GM12878 (cell line): ENCODE data around the gene PLD5. TPM values are rescaled to one million over a fixed set of nuclear protein-coding genes. Genes with fewer than 3 reads are reported as not detected.
"Not testable (repeated sequence)": the region's sequence is repeated elsewhere in the genome, so short reads cannot be mapped to it uniquely, and the experiment has no call there.

ENCODE experiments used
- ATAC-seq: fragments of 200-7000 bp; cut with Tn5 transposase; 3 replicates; pipeline ENCODE4 v1.9.1; 2020; ENCODE audit warnings: mild to moderate bottlenecking, moderate library complexity
- BruUV-seq: library from RNA; stranded (reverse); fragments of 400-500 nt; replicated peaks from 2 replicates; lab custom pipeline; 2021; lab: Mats Ljungman, UMichigan
- CTCF ChIA-PET: fragments of 300-600 bp; sonication (Branson Sonifier 250); formaldehyde crosslinking; extraction: SDS; loops from one replicate; lab custom pipeline; 2021; ENCODE audit warnings: inconsistent platforms; lab: Yijun Ruan, JAX
- POLR2A ChIA-PET: fragments of 350-600 bp; formaldehyde crosslinking; extraction: SDS; loops from one replicate; lab custom pipeline; 2021; ENCODE audit warnings: inconsistent platforms; lab: Charles Lee
- RAD21 ChIA-PET: fragments of 300-600 bp; sonication (Branson Sonifier 250); formaldehyde crosslinking; loops from one replicate; lab custom pipeline; 2023; ENCODE audit warnings: antibody characterized with exemption; ENCODE audit not compliant: unreplicated experiment; lab: Charles Lee
- SMC1A ChIA-PET: fragments of 300-600 bp; sonication (Branson Sonifier 250); formaldehyde crosslinking; loops from one replicate; lab custom pipeline; 2023; ENCODE audit not compliant: unreplicated experiment, uncharacterized antibody; lab: Charles Lee
- DNase-seq: peaks from one replicate; pipeline ENCODE4 v3.0.0-alpha.2; 2011; ENCODE audit warnings: low read depth, low spot score
- FAIRE-seq: peaks from 3 replicates; lab custom pipeline; 2011; peaks lifted over from hg19 to GRCh38; lab: Jason Lieb, UNC
- H2AFZ ChIP-seq: 2 replicates; pipeline ENCODE4 v1.6.0; 2011; ENCODE audit warnings: low read depth, low read length, control low read depth; ENCODE audit not compliant: control insufficient read depth
- H3K27ac ChIP-seq: 2 replicates; pipeline ENCODE4 v1.5.1; 2011; ENCODE audit warnings: control low read depth; ENCODE audit not compliant: control insufficient read depth, insufficient read depth
- H3K27me3 ChIP-seq, 2 experiments: replicated peaks in 1 of 2; 2 replicates each; pipeline versions ENCODE4 v1.6.0 to v1.6.1; 2011; ENCODE audit warnings: low read length in 1 of 2; ENCODE audit not compliant: control insufficient read depth in 2 of 2, insufficient read depth in 2 of 2
- H3K36me3 ChIP-seq, 2 experiments: 2 replicates each; pipeline ENCODE4 v1.5.1; 2011; ENCODE audit warnings: low read length in 1 of 2; ENCODE audit not compliant: control insufficient read depth in 2 of 2, insufficient read depth in 2 of 2
- H3K4me1 ChIP-seq: 2 replicates; pipeline ENCODE4 v1.6.1; 2011; ENCODE audit warnings: mild to moderate bottlenecking, low read length, moderate library complexity, mixed read lengths; ENCODE audit not compliant: control insufficient read depth, insufficient read depth
- H3K4me2 ChIP-seq: 2 replicates; pipeline ENCODE4 v1.6.0; 2011; ENCODE audit warnings: control low read depth; ENCODE audit not compliant: control insufficient read depth, insufficient read depth
- H3K4me3 ChIP-seq: fragments of 200-600 bp; sonication (generic); 2 replicates; pipeline ENCODE4 v1.5.1; 2016
- H3K79me2 ChIP-seq: 2 replicates; pipeline ENCODE4 v1.6.0; 2011; ENCODE audit warnings: low read length; ENCODE audit not compliant: control insufficient read depth, insufficient read depth
- H3K9ac ChIP-seq: 2 replicates; pipeline ENCODE4 v1.8.0; 2011; ENCODE audit warnings: low read length, control low read depth, mixed read lengths; ENCODE audit not compliant: control insufficient read depth, insufficient read depth
- H3K9me3 ChIP-seq: replicated peaks from 3 replicates; pipeline ENCODE4 v1.5.1; 2011; ENCODE audit warnings: mild to moderate bottlenecking, low read length; ENCODE audit not compliant: control insufficient read depth, insufficient read depth
- H4K20me1 ChIP-seq: 2 replicates; pipeline ENCODE4 v1.6.0; 2011; ENCODE audit not compliant: control insufficient read depth, insufficient read depth
- WGBS: methylation state at CpG from one replicate; pipeline ENCODE4 v1.1.6; 2016; ENCODE audit warnings: low lambda C conversion rate; ENCODE audit not compliant: insufficient replicate concordance, insufficient coverage; ENCODE audit errors: missing lambda C conversion rate; 5-methylcytosine and 5-hydroxymethylcytosine counted together
- in situ Hi-C: fragments of 300-500 bp; cut with MboI; formaldehyde crosslinking; loops from 9 replicates; pipeline ENCODE4 v1.14.3; 2018; ENCODE audit warnings: mixed read lengths
- intact Hi-C: fragments of 100-400 bp; cut with micrococcal nuclease; formaldehyde crosslinking; loops from one replicate; pipeline ENCODE4 v1.14.2; 2022; ENCODE audit not compliant: unreplicated experiment
- polyA plus RNA-seq, 11 experiments: library from polyadenylated mRNA; depleted of rRNA in 4 of 11; unstranded in 6 of 11; stranded (reverse) in 5 of 11; fragments of >200 nt; fragmentation: Nextera tagmentation in 4 of 11; fragmentation: Illumina TruSeq in 1 of 11; extraction: Ambion mirVana in 4 of 11; extraction: Trizol in 1 of 11; gene quantifications; 1 replicate in 1 of 11; 2 replicates in 10 of 11; pipeline versions ENCODE4 v1.2.1 to v1.2.3, GENCODE V29; 2011 to 2016; ENCODE audit warnings: inconsistent platforms in 2 of 11, missing spikeins in 2 of 11, low read depth in 1 of 11
- total RNA-seq, 4 experiments: library from RNA; depleted of rRNA in 3 of 4; stranded (reverse); fragments of >200 nt in 3 of 4; fragmentation: Illumina TruSeq in 1 of 4; extraction: Trizol in 1 of 4; gene quantifications; 2 replicates each; pipeline versions ENCODE4 v1.2.1 to v1.2.3, GENCODE V29; 2013 to 2021

The PLD5 gene
- total and polyA plus RNA-seq, 10 of the 15 experiments (the other 5 are each of a cell fraction or from before 2014, with no cell fraction given), result not detected

DNA sequence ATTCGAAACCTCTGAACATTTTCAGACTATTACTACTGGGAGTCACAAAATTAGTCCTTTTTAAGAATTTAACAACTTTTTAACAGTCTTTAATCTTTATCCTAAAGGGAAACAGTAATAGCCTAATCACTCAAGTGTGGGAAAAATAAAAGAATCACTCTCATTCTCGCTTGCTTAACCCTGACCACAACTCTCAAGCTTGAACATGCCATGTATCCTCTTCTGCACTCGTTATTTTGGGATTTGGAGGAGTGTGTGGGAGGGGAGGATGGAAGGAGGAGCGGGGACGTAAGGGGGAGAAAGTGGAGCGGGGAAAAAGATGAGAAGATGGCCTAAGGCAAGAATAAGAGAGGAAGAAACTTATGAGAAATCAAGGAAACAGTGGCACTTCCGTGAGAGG is 215.8 kb downstream of the PLD5 start:
- BruUV-seq, DNase-seq, SMC1A ChIA-PET, RAD21 ChIA-PET, H3K4me2 ChIP-seq, CTCF ChIA-PET, H4K20me1 ChIP-seq, H3K27ac ChIP-seq, H3K36me3 ChIP-seq, in situ Hi-C loops, ATAC-seq, H3K27me3 ChIP-seq, intact Hi-C loops, H2AFZ ChIP-seq, H3K9me3 ChIP-seq, FAIRE-seq, H3K9ac ChIP-seq, H3K79me2 ChIP-seq, H3K4me3 ChIP-seq, POLR2A ChIA-PET, H3K4me1 ChIP-seq: not testable (repeated sequence)
- 0% methylated on average over 6 of the region's 7 CpGs for WGBS

DNA sequence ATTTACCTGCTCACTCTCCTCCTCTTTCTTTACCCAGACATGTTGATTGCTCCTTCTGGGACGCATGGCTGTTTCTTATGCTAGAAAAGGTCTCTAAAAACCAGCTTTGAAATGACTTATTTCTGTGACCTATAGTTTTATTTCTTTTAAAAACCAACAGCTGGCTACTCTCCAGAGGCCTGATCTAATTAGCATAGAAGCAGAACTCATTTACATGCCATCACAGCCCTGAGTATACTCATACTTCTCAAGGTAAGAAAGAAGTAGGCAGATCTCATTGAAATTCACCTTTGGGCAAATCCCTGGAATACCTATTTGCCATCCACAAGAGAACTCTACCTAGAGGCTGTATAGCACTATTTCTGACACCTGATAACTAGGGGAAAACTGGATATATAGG is 230.7 kb downstream of the PLD5 start:
- POLR2A ChIA-PET, H3K9ac ChIP-seq, H3K4me3 ChIP-seq, FAIRE-seq, SMC1A ChIA-PET, H3K9me3 ChIP-seq, H3K27me3 ChIP-seq, H4K20me1 ChIP-seq, CTCF ChIA-PET, H3K27ac ChIP-seq, H3K4me1 ChIP-seq, intact Hi-C loops, H3K4me2 ChIP-seq, in situ Hi-C loops, H3K36me3 ChIP-seq, H3K79me2 ChIP-seq, ATAC-seq, DNase-seq, BruUV-seq, RAD21 ChIA-PET, H2AFZ ChIP-seq: not testable (repeated sequence)
- WGBS, result 0% methylated on average over 1 of the region's 1 CpG

DNA sequence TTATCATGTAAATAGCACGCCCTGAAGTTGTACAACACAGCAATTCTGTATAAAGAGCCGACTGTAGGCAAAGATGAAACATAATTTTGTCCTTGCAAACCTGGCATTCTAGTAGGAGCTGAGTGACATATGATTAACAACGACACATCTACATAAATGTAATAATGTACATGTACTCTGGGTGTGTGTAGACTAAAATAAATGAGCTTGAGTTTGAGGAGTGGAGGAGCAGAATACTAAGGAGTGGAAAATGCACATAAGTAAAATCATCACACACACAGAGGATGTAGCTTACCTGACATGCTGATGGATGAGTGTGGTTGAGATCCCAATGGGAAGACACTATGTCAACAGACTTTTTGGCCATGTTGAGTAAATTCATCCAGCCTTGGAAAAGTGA is 236.4 kb downstream of the PLD5 start:
- SMC1A ChIA-PET, result not testable (repeated sequence)

DNA sequence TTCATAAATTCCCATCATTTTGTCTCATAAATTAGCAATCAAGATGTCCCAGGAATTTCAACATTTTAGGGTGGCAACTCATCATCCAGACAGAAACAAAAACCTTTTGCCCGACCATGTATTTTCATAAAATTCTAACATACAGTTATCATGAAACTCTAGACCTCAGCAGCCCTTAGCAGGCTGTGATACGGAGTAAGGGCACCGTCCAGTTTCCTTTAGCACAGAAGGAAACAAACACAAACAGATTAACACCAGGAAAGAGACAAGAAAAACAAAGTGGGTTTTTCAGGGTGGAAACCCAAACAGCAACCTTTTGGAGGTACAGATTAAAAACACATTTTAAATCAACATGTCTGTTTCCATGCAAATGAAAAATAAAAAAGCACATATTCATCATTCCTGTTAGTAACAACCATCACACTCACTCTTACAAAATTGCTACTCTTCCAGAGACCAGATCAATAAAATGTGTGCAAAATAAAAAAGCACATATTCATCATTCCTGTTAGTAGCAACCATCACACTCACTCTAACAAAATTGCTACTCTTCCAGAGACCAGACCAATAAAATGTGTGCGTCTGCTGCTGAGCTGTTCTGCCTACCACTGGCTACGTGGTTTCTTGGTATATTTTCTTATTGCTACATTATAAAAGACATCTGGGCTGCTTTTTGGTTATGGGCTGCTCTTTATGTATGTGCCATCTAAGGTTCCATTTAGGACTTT is 241.6 kb downstream of the PLD5 start:
- H3K4me2 ChIP-seq, in situ Hi-C loops, H3K4me1 ChIP-seq, RAD21 ChIA-PET, H2AFZ ChIP-seq, ATAC-seq, H3K9ac ChIP-seq, H3K27ac ChIP-seq, BruUV-seq, H3K79me2 ChIP-seq, H4K20me1 ChIP-seq, FAIRE-seq, H3K36me3 ChIP-seq, H3K27me3 ChIP-seq, POLR2A ChIA-PET, DNase-seq, H3K9me3 ChIP-seq, CTCF ChIA-PET, intact Hi-C loops, H3K4me3 ChIP-seq, SMC1A ChIA-PET: not testable (repeated sequence)
- WGBS, result 36% methylated on average over 5 of the region's 5 CpGs

More for the DNA sequence above, 236.4 kb downstream of the PLD5 start:
- ATAC-seq, H3K4me1 ChIP-seq, H3K9me3 ChIP-seq, FAIRE-seq, intact Hi-C loops, RAD21 ChIA-PET, POLR2A ChIA-PET, H3K4me2 ChIP-seq, H3K4me3 ChIP-seq, CTCF ChIA-PET, H4K20me1 ChIP-seq, H3K79me2 ChIP-seq, H3K9ac ChIP-seq, H3K27me3 ChIP-seq, H3K36me3 ChIP-seq, DNase-seq, H3K27ac ChIP-seq, BruUV-seq, H2AFZ ChIP-seq, in situ Hi-C loops: not testable (repeated sequence)
- WGBS, result 11% methylated on average over 3 of the region's 3 CpGs
